B cell (primary cell): ENCODE results near the gene SFSWAP. TPM values are rescaled to one million over a fixed set of nuclear protein-coding genes. Genes with fewer than 3 reads are reported as not detected.
"Not testable (repeated sequence)": the region's sequence is repeated elsewhere in the genome, so short reads cannot be mapped to it uniquely, and the experiment has no call there.

Source experiments
- ATAC-seq: fragments of 200-7000 bp; cut with Tn5 transposase; one replicate; pipeline ENCODE4 v1.10.0; 2021; ENCODE audit warnings: low read depth, mild to moderate bottlenecking, moderate number of reproducible peaks, moderate library complexity
- CTCF ChIA-PET: fragments of 350-600 bp; sonication (Branson Sonifier 250); formaldehyde crosslinking; loops from one replicate; lab custom pipeline; 2021; ENCODE audit warnings: antibody characterized with exemption, inconsistent platforms; lab: Charles Lee
- POLR2A ChIA-PET: fragments of 350-600 bp; sonication (Branson Sonifier 250); formaldehyde crosslinking; loops from one replicate; lab custom pipeline; 2021; ENCODE audit warnings: antibody characterized with exemption; lab: Charles Lee
- DNase-seq: peaks from one replicate; pipeline ENCODE4 v3.0.0; 2013
- H2AFZ ChIP-seq: 2 replicates; pipeline ENCODE4 v1.6.1; 2012; ENCODE audit warnings: mild to moderate bottlenecking, low read depth, low read length; ENCODE audit not compliant: insufficient read depth, poor library complexity, severe bottlenecking
- H3K27ac ChIP-seq, 2 donors: 1 replicate in 1 of 2; 2 replicates in 1 of 2; pipeline ENCODE4 v1.5.1; 2012 to 2013; ENCODE audit warnings: low read length in 2 of 2, mild to moderate bottlenecking in 2 of 2, moderate library complexity in 1 of 2
- H3K27me3 ChIP-seq, 4 experiments: fragments of 200-600 bp in 1 of 4; sonication (generic) in 1 of 4; replicated peaks in 1 of 4; 1 replicate in 2 of 4; 2 replicates in 2 of 4; pipeline versions ENCODE4 v1.6.1 to v1.7.0; 2013 to 2016; ENCODE audit warnings: low read length in 3 of 4, mild to moderate bottlenecking in 2 of 4, mixed read lengths in 1 of 4, moderate library complexity in 1 of 4; ENCODE audit not compliant: insufficient read depth in 4 of 4, control insufficient read depth in 3 of 4; ENCODE audit errors: control extremely low read depth in 1 of 4
- H3K36me3 ChIP-seq, 2 experiments: replicated peaks in 1 of 2; 1 replicate in 1 of 2; 2 replicates in 1 of 2; pipeline versions ENCODE4 v1.6.1 to v1.7.1; 2013; ENCODE audit warnings: low read length in 1 of 2; ENCODE audit not compliant: insufficient read depth in 2 of 2, control insufficient read depth in 1 of 2; ENCODE audit errors: control extremely low read depth in 1 of 2, extremely low read depth in 1 of 2
- H3K4me1 ChIP-seq, 2 donors: fragments of 200-600 bp in 1 of 2; sonication (generic) in 1 of 2; 1 replicate in 1 of 2; 2 replicates in 1 of 2; pipeline versions ENCODE4 v1.5.1 to v1.6.1; 2013 to 2017; ENCODE audit warnings: low read length in 2 of 2; ENCODE audit not compliant: control insufficient read depth in 2 of 2, insufficient read depth in 2 of 2
- H3K4me2 ChIP-seq: replicated peaks from 2 replicates; pipeline ENCODE3; 2012; ENCODE audit warnings: mild to moderate bottlenecking, low read depth, low read length; ENCODE audit not compliant: poor library complexity, severe bottlenecking
- H3K4me3 ChIP-seq, 5 experiments: fragments of 200-600 bp in 1 of 5; sonication (generic) in 1 of 5; 1 replicate in 3 of 5; 2 replicates in 2 of 5; pipeline versions ENCODE4 v1.5.1 to v1.7.0; 2011 to 2016; ENCODE audit warnings: low read length in 4 of 5, mild to moderate bottlenecking in 4 of 5, low read depth in 2 of 5, control low read depth in 1 of 5, moderate library complexity in 1 of 5; ENCODE audit not compliant: insufficient read depth in 1 of 5; ENCODE audit errors: control extremely low read depth in 1 of 5, extremely low read depth in 1 of 5
- H3K79me2 ChIP-seq: fragments of 200-600 bp; sonication (generic); one replicate; pipeline ENCODE4 v1.6.0; 2016; ENCODE audit warnings: low read length; ENCODE audit not compliant: control insufficient read depth, insufficient read depth
- H3K9ac ChIP-seq: fragments of 200-600 bp; sonication (generic); 2 replicates; pipeline ENCODE4 v1.6.1; 2017; ENCODE audit warnings: mild to moderate bottlenecking, low read length, moderate library complexity
- H3K9me3 ChIP-seq, 3 donors: one replicate each; pipeline versions ENCODE4 v1.6.1 to v1.7.1; 2013; ENCODE audit warnings: low read length in 2 of 3; ENCODE audit not compliant: control insufficient read depth in 2 of 3, insufficient read depth in 1 of 3; ENCODE audit errors: control extremely low read depth in 1 of 3
- H4K20me1 ChIP-seq: 2 replicates; pipeline ENCODE4 v1.6.0; 2012; ENCODE audit warnings: mild to moderate bottlenecking, low read length; ENCODE audit not compliant: insufficient read depth, control insufficient read depth, poor library complexity, severe bottlenecking
- H3K27ac Mint-ChIP-seq: one replicate; pipeline ENCODE4 v1.8.0; 2021; ENCODE audit warnings: mixed read lengths
- H3K27me3 Mint-ChIP-seq: one replicate; pipeline ENCODE4 v1.8.0; 2021; ENCODE audit warnings: mixed read lengths
- H3K4me1 Mint-ChIP-seq: one replicate; pipeline ENCODE4 v1.8.0; 2021; ENCODE audit warnings: mixed read lengths
- H3K4me3 Mint-ChIP-seq: one replicate; pipeline ENCODE4 v1.8.0; 2021; ENCODE audit warnings: mixed read lengths
- H3K9me3 Mint-ChIP-seq: one replicate; pipeline ENCODE4 v1.8.0; 2022; ENCODE audit warnings: mixed read lengths; ENCODE audit not compliant: insufficient read depth
- CTCF ChIP-seq: fragments of 200-600 bp; IDR thresholded peaks from one replicate; pipeline ENCODE4 v1.8.0; 2022; ENCODE audit warnings: antibody characterized with exemption, mild to moderate bottlenecking
- EZH2 ChIP-seq: IDR thresholded peaks from 2 replicates; pipeline ENCODE4 v1.6.1; 2012; ENCODE audit warnings: borderline replicate concordance, low read depth, mild to moderate bottlenecking, moderate library complexity, low read length; ENCODE audit not compliant: insufficient read depth, poor library complexity, severe bottlenecking
- WGBS: methylation state at CpG from one replicate; pipeline ENCODE4 v1.1.5; 2013; ENCODE audit warnings: missing lambda C conversion rate; ENCODE audit not compliant: insufficient coverage; 5-methylcytosine and 5-hydroxymethylcytosine counted together
- intact Hi-C: fragments of 100-400 bp; cut with micrococcal nuclease; formaldehyde crosslinking; loops from one replicate; pipeline ENCODE4 v1.10.0; 2022
- polyA plus RNA-seq: library from polyadenylated mRNA; depleted of rRNA; stranded (reverse); fragments of >200 nt; gene quantifications from 2 replicates; pipeline ENCODE4 v1.2.3, GENCODE V29; 2012
- total RNA-seq, 2 donors: library from RNA; stranded (reverse); fragments of 120-200 nt in 1 of 2; gene quantifications; 1 replicate in 1 of 2; 2 replicates in 1 of 2; pipeline versions ENCODE4 v1.2.3 to v1.2.4, GENCODE V29; 2013 to 2022

The SFSWAP gene
- total and polyA plus RNA-seq, 2 donors (not counting 1 experiment from before 2014, with no cell fraction given), result 69.3 to 122 TPM

GRCh38 chr12:131676544-131676943 is 34.3 kb upstream of the SFSWAP start:
- Histone ChIP-seq H3K4me3 (no peak overlapping the region), H3K4me2 (no peak overlapping the region), H2AFZ (no peak overlapping the region), H3K4me1 (peaks cover 0 to under 1% of the 10 kb centered on the region in 2 donors), H3K9ac (no peak overlapping the region), H4K20me1 (no peaks in the 10 kb centered on the region), H3K27ac (no peak overlapping the region), H3K36me3 (no peaks in the 10 kb centered on the region), H3K9me3 (peaks cover 0 to 8% (median 0%) of the 10 kb centered on the region in 3 donors), H3K27me3 (peaks cover 0 to 6% (median 0%) of the 10 kb centered on the region in 4 experiments), H3K79me2 (no peaks in the 10 kb centered on the region)
- Mint-ChIP-seq H3K27me3 (peaks cover 4% of the 10 kb centered on the region), H3K4me1 (no peaks in the 10 kb centered on the region), H3K27ac (no peak overlapping the region), H3K4me3 (no peak overlapping the region), H3K9me3 (peaks cover 3% of the 10 kb centered on the region)
- DNase-seq, result no peak
- POLR2A ChIA-PET, result no interaction called here
- 83% methylated on average over 6 of the region's 7 CpGs for WGBS
- intact Hi-C loops, result no loop called here
- TF ChIP-seq EZH2 (no peak), CTCF (no peak)
- ATAC-seq, result no peak
- CTCF ChIA-PET, result no interaction called here

DNA sequence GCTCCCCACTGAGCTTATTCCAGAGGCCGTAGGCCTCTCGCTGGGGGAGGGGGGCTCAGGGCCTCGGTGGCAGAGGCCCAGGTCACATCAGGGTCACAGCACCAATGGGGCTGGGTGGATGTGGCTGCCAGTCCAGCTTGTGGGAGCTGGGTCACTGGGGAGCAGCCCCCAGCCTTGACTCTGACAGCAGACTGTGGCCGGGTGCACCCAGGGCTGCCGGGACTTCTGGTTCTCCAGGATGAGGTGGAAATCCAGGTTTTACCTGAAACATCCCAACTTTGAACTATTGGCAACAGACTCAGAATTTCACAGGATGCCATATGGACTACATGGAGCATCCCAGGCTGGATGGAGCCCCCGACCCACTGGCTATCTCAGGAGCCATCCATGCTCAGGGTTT is 33.8 kb upstream of the SFSWAP start:
- CTCF ChIA-PET, H3K4me3 ChIP-seq, H3K27me3 ChIP-seq, H3K79me2 ChIP-seq, POLR2A ChIA-PET, H3K27ac ChIP-seq, H3K27me3 Mint-ChIP-seq, H3K4me1 Mint-ChIP-seq, H2AFZ ChIP-seq, H3K27ac Mint-ChIP-seq, H3K9me3 Mint-ChIP-seq, H3K9me3 ChIP-seq, H3K4me3 Mint-ChIP-seq, H3K9ac ChIP-seq, ATAC-seq, intact Hi-C loops, H4K20me1 ChIP-seq, H3K4me1 ChIP-seq, H3K36me3 ChIP-seq, H3K4me2 ChIP-seq, DNase-seq: not testable (repeated sequence)
- 83% methylated on average over 2 of the region's 6 CpGs for WGBS
